Lower lobe of right lung (tissue), 2 donors: ENCODE data around the gene PLEKHD1. TPM values are rescaled to one million over a fixed set of nuclear protein-coding genes. Genes with fewer than 3 reads are reported as not detected.

Experiments used
- ATAC-seq, 2 donors: fragments of 200-7000 bp; cut with Tn5 transposase; one replicate each; pipeline ENCODE4 v1.9.1; 2020 to 2022; ENCODE audit warnings: mild to moderate bottlenecking in 2 of 2, moderate library complexity in 2 of 2
- DNase-seq: peaks from one replicate; pipeline ENCODE4 v3.0.0-alpha.2; 2020
- H3K27ac ChIP-seq: fragments of 200-600 bp; one replicate; pipeline ENCODE4 v1.8.0; 2022
- H3K27me3 ChIP-seq: fragments of 200-600 bp; one replicate; pipeline ENCODE4 v1.8.0; 2022; ENCODE audit warnings: low read depth
- H3K36me3 ChIP-seq: fragments of 200-600 bp; one replicate; pipeline ENCODE4 v1.8.0; 2022; ENCODE audit warnings: mild to moderate bottlenecking
- H3K4me1 ChIP-seq: fragments of 200-600 bp; one replicate; pipeline ENCODE4 v1.8.0; 2022
- H3K4me3 ChIP-seq: fragments of 200-600 bp; one replicate; pipeline ENCODE4 v1.8.0; 2022; ENCODE audit warnings: mild to moderate bottlenecking
- H3K9me3 ChIP-seq: fragments of 200-600 bp; one replicate; pipeline ENCODE4 v1.8.0; 2022
- intact Hi-C: fragments of 100-400 bp; cut with DNase I; formaldehyde crosslinking; loops from one replicate; pipeline ENCODE4 v1.11.0; 2022
- total RNA-seq: library from RNA; stranded (reverse); fragmentation: NEBNext Ultra II Directional; extraction: Animal tissue kit (Norgen Biotek cat#: 25700); gene quantifications from one replicate; pipeline ENCODE4 v1.2.1, GENCODE V29; 2021
- TF ChIP-seq, protein P1 (sequence below): fragments of 200-600 bp; IDR thresholded peaks from one replicate; pipeline ENCODE4 v1.8.0; 2022; ENCODE audit warnings: antibody characterized with exemption, mild to moderate bottlenecking
- donor health status: DM: no; HTN: yes; CAD: no; lungs with severe emphysema.

The PLEKHD1 gene
- total RNA-seq, 1 donor from 2014 or later: 0.47 TPM

DNA sequence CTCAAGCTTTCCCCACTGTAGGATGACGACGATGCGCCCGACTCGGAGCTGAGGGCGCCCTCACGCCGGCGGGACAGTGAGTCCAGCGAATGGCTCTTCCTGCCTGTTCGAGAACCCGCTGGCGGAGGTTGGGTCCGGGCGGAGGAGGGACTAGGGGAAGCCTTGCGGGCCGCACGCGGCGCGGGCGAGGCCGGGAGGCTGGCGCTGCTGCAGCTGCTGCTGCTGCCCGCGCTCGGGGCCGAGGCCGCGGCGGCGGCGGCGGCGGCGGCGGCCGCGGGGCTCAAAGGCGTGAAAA lies 88.3 kb downstream of the PLEKHD1 start:
- Histone ChIP-seq H3K4me1 (peaks cover 34% of the 10 kb centered on the region), H3K4me3 (no peak overlapping the region), H3K9me3 (no peaks in the 10 kb centered on the region), H3K27me3 (peaks cover 80% of the 10 kb centered on the region), H3K27ac (no peak overlapping the region), H3K36me3 (no peaks in the 10 kb centered on the region)
- DNase-seq (no peak), ATAC-seq (no peak)
- TF ChIP-seq, protein P1, sequence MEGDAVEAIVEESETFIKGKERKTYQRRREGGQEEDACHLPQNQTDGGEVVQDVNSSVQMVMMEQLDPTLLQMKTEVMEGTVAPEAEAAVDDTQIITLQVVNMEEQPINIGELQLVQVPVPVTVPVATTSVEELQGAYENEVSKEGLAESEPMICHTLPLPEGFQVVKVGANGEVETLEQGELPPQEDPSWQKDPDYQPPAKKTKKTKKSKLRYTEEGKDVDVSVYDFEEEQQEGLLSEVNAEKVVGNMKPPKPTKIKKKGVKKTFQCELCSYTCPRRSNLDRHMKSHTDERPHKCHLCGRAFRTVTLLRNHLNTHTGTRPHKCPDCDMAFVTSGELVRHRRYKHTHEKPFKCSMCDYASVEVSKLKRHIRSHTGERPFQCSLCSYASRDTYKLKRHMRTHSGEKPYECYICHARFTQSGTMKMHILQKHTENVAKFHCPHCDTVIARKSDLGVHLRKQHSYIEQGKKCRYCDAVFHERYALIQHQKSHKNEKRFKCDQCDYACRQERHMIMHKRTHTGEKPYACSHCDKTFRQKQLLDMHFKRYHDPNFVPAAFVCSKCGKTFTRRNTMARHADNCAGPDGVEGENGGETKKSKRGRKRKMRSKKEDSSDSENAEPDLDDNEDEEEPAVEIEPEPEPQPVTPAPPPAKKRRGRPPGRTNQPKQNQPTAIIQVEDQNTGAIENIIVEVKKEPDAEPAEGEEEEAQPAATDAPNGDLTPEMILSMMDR: no peak
- intact Hi-C loops: no loop called here

DNA sequence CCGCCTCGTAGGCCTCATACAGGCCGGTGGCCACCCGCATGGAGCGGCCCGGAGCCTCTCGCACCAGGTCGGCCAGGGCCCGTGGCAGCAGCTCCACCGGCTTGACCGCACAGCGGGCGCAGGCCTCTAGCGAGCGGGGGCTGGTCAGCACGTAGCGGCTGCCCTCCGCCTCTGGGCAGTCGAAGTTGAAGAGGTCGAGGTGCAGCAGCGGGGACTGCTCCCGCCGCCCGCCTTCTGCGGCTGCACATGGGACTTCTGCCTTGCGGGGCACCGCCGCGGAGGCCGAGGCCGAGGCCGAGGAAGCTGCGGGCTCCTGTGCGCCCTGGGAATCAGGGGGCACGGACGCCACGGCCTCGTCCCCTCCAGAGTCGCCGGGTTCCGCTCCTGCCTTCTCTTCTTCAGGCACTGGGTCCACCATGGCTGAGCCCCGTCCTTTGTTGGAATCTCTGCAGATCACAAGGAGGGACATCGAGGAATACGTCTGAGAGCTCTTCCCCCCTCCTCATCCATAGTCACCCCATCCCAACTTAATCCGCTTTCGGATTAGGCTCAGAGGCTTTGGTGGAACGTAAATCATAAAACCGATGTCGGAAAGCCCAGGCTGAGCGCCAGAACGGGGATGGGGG lies 88.8 kb downstream of the PLEKHD1 start:
- Histone ChIP-seq H3K4me1 (peaks cover 34% of the 10 kb centered on the region), H3K27ac (no peak overlapping the region), H3K27me3 (peaks cover 80% of the 10 kb centered on the region), H3K9me3 (no peaks in the 10 kb centered on the region), H3K4me3 (peak overlapping the region; percentile 35), H3K36me3 (no peaks in the 10 kb centered on the region)
- peak in 1 of 2 donors; percentile 3 for ATAC-seq
- DNase-seq: no peak
- intact Hi-C loops: no loop called here
- TF ChIP-seq, protein P1: no peak

DNA sequence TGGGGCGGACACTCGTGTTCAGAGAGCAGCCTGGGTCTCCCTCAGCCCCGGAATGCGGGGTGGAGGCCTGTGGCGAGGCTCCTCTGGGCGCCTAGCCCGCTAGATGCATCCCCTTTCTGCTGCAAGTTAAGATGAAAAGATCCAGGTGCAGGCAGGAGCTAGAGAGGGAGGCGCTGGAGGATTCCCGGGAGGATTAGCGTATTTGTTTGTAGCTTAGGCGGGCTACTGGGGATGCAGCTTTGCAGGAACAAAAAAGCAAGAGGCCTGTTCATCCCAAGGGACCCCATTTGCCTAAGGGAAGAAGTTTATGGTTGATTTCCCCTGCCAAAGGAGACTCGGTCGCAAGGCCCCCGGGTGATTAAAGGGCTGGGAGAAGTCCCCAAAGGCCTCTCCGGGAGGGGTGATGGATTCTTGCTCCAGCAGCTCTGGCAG lies 89.3 kb downstream of the PLEKHD1 start:
- Histone ChIP-seq H3K36me3 (no peaks in the 10 kb centered on the region), H3K4me1 (peaks cover 34% of the 10 kb centered on the region), H3K27me3 (peaks cover 76% of the 10 kb centered on the region), H3K27ac (no peak overlapping the region), H3K9me3 (no peaks in the 10 kb centered on the region), H3K4me3 (peak overlapping the region; percentile 35)
- ATAC-seq: no peak
- TF ChIP-seq, protein P1: no peak
- intact Hi-C loops: no loop called here
- DNase-seq: no peak

DNA sequence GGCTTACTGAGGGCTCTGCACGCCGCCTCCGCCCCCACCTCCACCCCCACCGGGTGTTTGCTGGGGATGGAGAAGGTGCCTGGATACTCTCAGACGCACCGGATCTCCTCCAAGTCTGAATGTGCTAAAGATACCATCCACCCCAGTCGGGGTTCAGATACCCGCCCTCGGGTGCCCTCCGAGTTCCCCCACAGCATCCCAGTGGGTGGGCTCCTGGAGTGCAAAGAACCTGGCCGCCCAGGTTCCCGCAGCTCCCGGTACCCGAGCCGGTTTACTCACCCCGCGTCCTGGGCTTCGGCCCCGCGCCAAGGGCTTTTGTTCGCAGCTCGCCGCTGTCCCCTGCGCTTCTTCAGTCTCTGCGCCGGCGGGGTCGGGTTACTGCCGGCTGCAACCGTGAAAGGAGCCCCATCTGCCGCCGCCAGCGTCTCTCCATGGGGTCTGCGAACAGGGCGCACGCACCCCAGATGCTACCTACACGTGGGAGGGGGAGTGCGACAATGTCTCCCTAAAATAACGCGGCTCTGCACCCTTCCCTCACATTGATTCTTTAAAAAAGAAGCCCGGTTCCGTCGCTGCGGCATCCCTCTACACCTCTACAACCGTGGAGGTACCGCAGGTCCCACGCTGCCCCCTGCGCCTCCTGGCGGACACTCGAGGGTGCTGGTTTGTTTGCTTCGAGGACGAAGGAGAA lies 89.9 kb downstream of the PLEKHD1 start, which contains the start of gene CCDC177:
TSS of gene CCDC177 (minus strand) at position 609 of the 691 bp plus-strand sequence. CDS start 1,249 bp downstream, outside the sequence.
- TF ChIP-seq, protein P1: peak; percentile 82
- Histone ChIP-seq H3K4me3 (peak within 1 kb of the TSS; percentile 35), H3K4me1 (peaks cover 34% of the 10 kb centered on the region), H3K27ac (no peak within 1 kb of the TSS), H3K9me3 (no peaks in the 10 kb centered on the region), H3K27me3 (peaks cover 72% of the 10 kb centered on the region), H3K36me3 (no peaks in the 10 kb centered on the region)
- intact Hi-C loops: no loop called here
- peak; percentile 76 for DNase-seq
- ATAC-seq: peak; percentile 77 to 78

DNA sequence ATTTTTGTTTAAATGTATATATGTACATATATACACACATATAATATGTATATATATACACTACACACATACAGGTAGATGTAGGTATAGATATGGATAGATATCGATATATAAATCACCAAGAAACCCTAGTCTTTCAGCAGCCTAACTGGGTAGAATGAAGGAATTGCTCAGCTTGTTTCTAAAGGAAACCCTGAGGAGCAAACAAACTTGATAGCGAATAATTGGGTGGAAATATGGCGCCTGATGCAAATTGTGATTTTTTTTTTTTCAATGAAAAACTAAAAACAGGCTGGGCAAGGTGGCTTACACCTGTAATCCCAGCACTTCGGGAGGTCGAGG lies 90.4 kb downstream of the PLEKHD1 start:
- no peak for DNase-seq
- Histone ChIP-seq H3K36me3 (no peaks in the 10 kb centered on the region), H3K4me1 (peaks cover 34% of the 10 kb centered on the region), H3K27ac (no peak overlapping the region), H3K4me3 (peak overlapping the region; percentile 35), H3K27me3 (peaks cover 67% of the 10 kb centered on the region), H3K9me3 (no peaks in the 10 kb centered on the region)
- ATAC-seq: no peak
- intact Hi-C loops: no loop called here
- TF ChIP-seq, protein P1: no peak
